Mammary epithelial cell (primary cell): ENCODE data around the gene SIMC1.

ENCODE experiments used
- EZH2 ChIP-seq: IDR thresholded peaks from 2 replicates; pipeline ENCODE4 v1.6.1; 2012; ENCODE audit warnings: low read length, inconsistent platforms, borderline replicate concordance
- TF ChIP-seq, protein P1 (sequence below), 2 donors: IDR thresholded peaks in 1 of 2; conservative IDR thresholded peaks in 1 of 2; 2 replicates each; pipeline ENCODE4 v1.5.1; 2011 to 2012; ENCODE audit warnings: inconsistent platforms in 2 of 2, low read length in 2 of 2, mild to moderate bottlenecking in 2 of 2, control low read depth in 1 of 2, low read depth in 1 of 2; ENCODE audit not compliant: insufficient read depth in 1 of 2; ENCODE audit errors: extremely low read depth in 1 of 2

DNA sequence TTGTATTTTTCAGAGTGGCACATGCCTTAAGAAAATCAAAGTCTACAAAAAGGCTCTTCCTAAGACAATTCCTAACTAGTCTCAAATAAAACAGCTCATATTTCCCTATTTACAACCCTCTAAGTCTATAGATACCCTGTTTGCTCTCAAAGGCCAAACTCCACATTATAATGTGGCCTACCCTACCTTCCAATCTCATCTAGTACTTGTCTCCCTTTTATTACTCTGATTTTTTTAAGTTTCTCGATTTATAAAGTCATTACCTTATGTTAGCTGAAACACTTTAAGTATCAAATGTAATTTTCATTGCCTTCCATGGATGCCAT, 103.9 kb downstream of the SIMC1 start:
- TF ChIP-seq, protein P1, sequence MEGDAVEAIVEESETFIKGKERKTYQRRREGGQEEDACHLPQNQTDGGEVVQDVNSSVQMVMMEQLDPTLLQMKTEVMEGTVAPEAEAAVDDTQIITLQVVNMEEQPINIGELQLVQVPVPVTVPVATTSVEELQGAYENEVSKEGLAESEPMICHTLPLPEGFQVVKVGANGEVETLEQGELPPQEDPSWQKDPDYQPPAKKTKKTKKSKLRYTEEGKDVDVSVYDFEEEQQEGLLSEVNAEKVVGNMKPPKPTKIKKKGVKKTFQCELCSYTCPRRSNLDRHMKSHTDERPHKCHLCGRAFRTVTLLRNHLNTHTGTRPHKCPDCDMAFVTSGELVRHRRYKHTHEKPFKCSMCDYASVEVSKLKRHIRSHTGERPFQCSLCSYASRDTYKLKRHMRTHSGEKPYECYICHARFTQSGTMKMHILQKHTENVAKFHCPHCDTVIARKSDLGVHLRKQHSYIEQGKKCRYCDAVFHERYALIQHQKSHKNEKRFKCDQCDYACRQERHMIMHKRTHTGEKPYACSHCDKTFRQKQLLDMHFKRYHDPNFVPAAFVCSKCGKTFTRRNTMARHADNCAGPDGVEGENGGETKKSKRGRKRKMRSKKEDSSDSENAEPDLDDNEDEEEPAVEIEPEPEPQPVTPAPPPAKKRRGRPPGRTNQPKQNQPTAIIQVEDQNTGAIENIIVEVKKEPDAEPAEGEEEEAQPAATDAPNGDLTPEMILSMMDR (conservative IDR thresholded peaks at IDR 0.05 in 1 of 2, IDR thresholded peaks at IDR 0.05 in 1 of 2; ENCODE audit: extremely low read depth in 1 of 2, insufficient read depth in 1 of 2, low read depth in 1 of 2, low read length in 2 of 2), result no peak
- TF ChIP-seq EZH2, result no peak
